Anterior cingulate cortex (tissue), 58 donors: ENCODE measurements around the gene COX6A1.

Source experiments
- DNase-seq, 58 donors: peaks; one replicate each; lab custom pipeline; 2025; lab: John Stamatoyannopoulos, UW

Gene COX6A1

GRCh38 chr12:120488057-120488640 lies 50.2 kb downstream of the COX6A1 start:
- DNase-seq, result peak in 41 of 58 donors; percentile 8 to 78 (median 35)

- peak in 2 of 58 donors; percentile 6 to 49 for DNase-seq
Measured at GRCh38 chr12:120489018-120489417, 51.1 kb downstream of the COX6A1 start.

- DNase-seq, result no peak
Measured at GRCh38 chr12:120490325-120490724, 52.4 kb downstream of the COX6A1 start.
